Measurements from ENCODE around the gene FAM227B.

- TF ChIP-seq CTCF (IDR thresholded peaks at IDR 0.05) (no peak), POLR2A (IDR thresholded peaks at IDR 0.05) (no peak)
Measured at GRCh38 chr15:49558929-49559328, 61.7 kb downstream of the FAM227B start.
